GM23248 (cell line): ENCODE results near the gene CELSR1. TPM values are rescaled to one million over a fixed set of nuclear protein-coding genes. Genes with fewer than 3 reads are reported as not detected.

Experiments used
- DNase-seq: peaks from one replicate; pipeline ENCODE4 v3.0.0-alpha.2; 2015
- H2AFZ ChIP-seq: fragments of 200-600 bp; sonication (generic); 2 replicates; pipeline ENCODE4 v1.6.1; 2016; ENCODE audit warnings: antibody characterized with exemption
- H3F3A ChIP-seq: fragments of 200-600 bp; sonication (generic); 2 replicates; pipeline ENCODE4 v1.6.1; 2016; ENCODE audit warnings: mild to moderate bottlenecking, antibody characterized with exemption, mixed run types; ENCODE audit not compliant: insufficient read depth
- H3K27ac ChIP-seq: fragments of 200-600 bp; sonication (generic); 2 replicates; pipeline ENCODE4 v1.5.1; 2016; ENCODE audit warnings: mild to moderate bottlenecking
- H3K27me3 ChIP-seq: fragments of 200-600 bp; sonication (generic); replicated peaks from 2 replicates; pipeline ENCODE4 v1.6.1; 2016; ENCODE audit warnings: mild to moderate bottlenecking; ENCODE audit not compliant: insufficient read depth
- H3K36me3 ChIP-seq: fragments of 200-600 bp; sonication (generic); 2 replicates; pipeline ENCODE4 v1.6.1; 2016; ENCODE audit warnings: low read depth, mild to moderate bottlenecking
- H3K4me1 ChIP-seq: fragments of 200-600 bp; sonication (generic); 2 replicates; pipeline ENCODE4 v1.6.1; 2016; ENCODE audit warnings: mild to moderate bottlenecking; ENCODE audit not compliant: insufficient read depth
- H3K4me2 ChIP-seq: fragments of 200-600 bp; sonication (generic); one replicate; pipeline ENCODE4 v1.6.1; 2016; ENCODE audit warnings: mild to moderate bottlenecking; ENCODE audit not compliant: unreplicated experiment
- H3K4me3 ChIP-seq: fragments of 200-600 bp; sonication (generic); 2 replicates; pipeline ENCODE4 v1.5.1; 2016; ENCODE audit warnings: mild to moderate bottlenecking
- H3K79me2 ChIP-seq: fragments of 200-600 bp; sonication (generic); 2 replicates; pipeline ENCODE4 v1.6.1; 2016; ENCODE audit warnings: mild to moderate bottlenecking; ENCODE audit not compliant: insufficient read depth
- H3K9ac ChIP-seq: fragments of 200-600 bp; sonication (generic); 2 replicates; pipeline ENCODE4 v1.6.1; 2016; ENCODE audit warnings: mild to moderate bottlenecking
- H3K9me2 ChIP-seq: fragments of 200-600 bp; sonication (generic); 2 replicates; pipeline ENCODE4 v1.6.1; 2016; ENCODE audit warnings: mixed run types, mild to moderate bottlenecking, moderate library complexity; ENCODE audit not compliant: insufficient read depth
- H3K9me3 ChIP-seq: fragments of 200-600 bp; sonication (generic); one replicate; pipeline ENCODE4 v1.6.1; 2017; ENCODE audit warnings: low read depth
- H4K20me1 ChIP-seq: fragments of 200-600 bp; sonication (generic); 2 replicates; pipeline ENCODE4 v1.6.0; 2016; ENCODE audit not compliant: insufficient read depth
- EZH2 ChIP-seq: fragments of 200-600 bp; sonication (generic); IDR thresholded peaks from 2 replicates; pipeline ENCODE4 v1.6.1; 2018; ENCODE audit warnings: antibody characterized with exemption, mild to moderate bottlenecking; ENCODE audit not compliant: insufficient read depth, poor library complexity, severe bottlenecking
- EZH2phosphoT487 ChIP-seq: fragments of 200-600 bp; sonication (generic); IDR thresholded peaks from 2 replicates; pipeline ENCODE4 v1.6.1; 2018; ENCODE audit warnings: antibody characterized with exemption, moderate library complexity, mild to moderate bottlenecking, low read depth; ENCODE audit not compliant: insufficient read depth
- WGBS, 2 experiments: methylation state at CpG; one replicate each; pipeline ENCODE4 v1.1.6; 2015 to 2017; ENCODE audit warnings: low lambda C conversion rate in 2 of 2, low coverage in 1 of 2; ENCODE audit errors: missing lambda C conversion rate in 2 of 2; 5-methylcytosine and 5-hydroxymethylcytosine counted together
- in situ Hi-C: fragments of 300-500 bp; cut with MboI; formaldehyde crosslinking; loops from 2 replicates; pipeline ENCODE4 v1.15.0; 2020
- polyA plus RNA-seq: library from polyadenylated mRNA; unstranded; fragments of >200 nt; fragmentation: Nextera tagmentation; extraction: Ambion mirVana; gene quantifications from 2 replicates; pipeline ENCODE4 v1.2.1, GENCODE V29; 2016
- total RNA-seq: library from RNA; depleted of rRNA; stranded (reverse); fragments of >200 nt; shearing (Covaris generic); gene quantifications from 2 replicates; pipeline ENCODE4 v1.2.3, GENCODE V29; 2014

CELSR1 gene
- total and polyA plus RNA-seq, 2 experiments from 2014 or later: 0.23 to 0.54 TPM

DNA sequence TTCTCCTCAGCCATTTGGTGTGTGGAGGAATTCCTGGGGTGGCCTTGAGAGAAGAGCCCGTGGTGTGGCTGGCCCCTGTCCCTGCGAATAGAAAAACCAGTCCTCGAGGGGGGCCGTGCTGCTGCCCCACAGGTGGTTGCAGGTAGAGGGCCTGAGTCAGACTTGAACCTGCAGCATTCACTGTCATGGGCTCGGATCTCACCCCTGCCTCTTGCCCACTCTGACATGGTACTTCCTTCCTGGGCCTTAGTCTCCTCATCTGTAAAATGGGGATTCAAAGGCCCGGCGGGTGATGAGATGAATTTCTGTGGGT, 182.5 kb downstream of the CELSR1 start:
- no peak overlapping the region for H3K4me2 ChIP-seq

DNA sequence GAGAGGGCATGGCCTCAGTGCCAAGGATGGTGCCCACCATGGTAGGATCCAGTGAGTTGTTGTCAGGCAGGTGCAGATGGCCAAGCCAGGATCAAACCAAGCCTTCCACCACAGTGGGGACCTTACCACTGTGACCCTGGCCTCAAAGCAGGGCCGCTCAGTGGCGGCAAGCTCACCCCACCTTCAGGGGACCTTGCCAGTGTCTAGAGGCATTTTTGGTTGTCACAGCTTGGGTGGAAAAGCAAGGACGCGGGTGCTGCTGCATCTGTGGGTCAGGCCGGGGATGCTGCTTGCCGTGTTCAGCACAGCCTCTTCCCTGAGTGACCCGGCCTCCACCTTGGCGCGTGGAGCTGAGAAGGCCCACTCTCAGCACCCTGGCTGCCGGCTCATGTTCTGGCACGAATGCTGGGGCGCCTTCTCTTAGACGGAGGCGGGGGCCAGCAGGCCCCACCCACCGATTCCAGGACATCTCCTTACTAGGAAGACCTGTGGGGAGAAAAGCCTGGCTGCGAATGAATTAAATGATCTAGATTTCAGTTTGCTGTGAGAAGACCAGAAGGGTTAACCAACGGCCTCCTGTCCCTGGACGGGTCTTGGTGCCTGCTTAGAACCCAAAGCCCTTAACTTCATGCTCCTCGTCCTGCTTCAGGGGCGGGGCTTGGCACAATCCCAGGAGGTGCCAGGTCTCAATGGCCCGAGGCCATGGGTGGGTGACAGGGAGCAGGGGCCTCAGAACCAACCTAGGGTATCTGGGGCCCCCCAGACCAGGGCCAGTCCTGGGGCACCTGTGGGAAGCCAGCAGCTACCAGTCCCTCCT, 183.0 kb downstream of the CELSR1 start:
- in situ Hi-C loops: loop anchor here (10.0 kb wide), 1 partner anchor 190 kb away; no protein-coding TSS in a partner anchor
- H3F3A ChIP-seq: no peaks in the 10 kb centered on the region
- no peaks in the 10 kb centered on the region for H4K20me1 ChIP-seq
- no peak overlapping the region for H3K4me3 ChIP-seq
- no peaks in the 10 kb centered on the region for H3K27me3 ChIP-seq
- no peaks in the 10 kb centered on the region; the same call in 1 of the 2 replicates for H3K79me2 ChIP-seq
- WGBS, 2 experiments: 85 to 86% methylated on average over 21 of the region's 21 CpGs
- no peak overlapping the region for H2AFZ ChIP-seq
- H3K9me3 ChIP-seq: no peaks in the 10 kb centered on the region
- peaks cover 6% of the 10 kb centered on the region; the same call in 1 of the 2 replicates for H3K36me3 ChIP-seq
- H3K9ac ChIP-seq: no peak overlapping the region
- no peaks in the 10 kb centered on the region for H3K9me2 ChIP-seq
- DNase-seq: no peak
- no peak overlapping the region for H3K27ac ChIP-seq
- no peak overlapping the region for H3K4me2 ChIP-seq
- TF ChIP-seq EZH2 (no peak), EZH2phosphoT487 (no peak)
- H3K4me1 ChIP-seq: no peaks in the 10 kb centered on the region

More for the DNA sequence above, 182.5 kb downstream of the CELSR1 start:
- Histone ChIP-seq H2AFZ (no peak overlapping the region), H3K4me1 (no peaks in the 10 kb centered on the region), H3K27ac (no peak overlapping the region), H3K9ac (no peak overlapping the region), H4K20me1 (no peaks in the 10 kb centered on the region), H3K36me3 (peaks cover 4% of the 10 kb centered on the region; the same call in 1 of the 2 replicates), H3F3A (no peaks in the 10 kb centered on the region), H3K9me2 (no peaks in the 10 kb centered on the region), H3K4me3 (no peak overlapping the region), H3K79me2 (no peaks in the 10 kb centered on the region; the same call in 1 of the 2 replicates), H3K9me3 (no peaks in the 10 kb centered on the region), H3K27me3 (no peaks in the 10 kb centered on the region)
- DNase-seq: no peak
- TF ChIP-seq EZH2 (no peak), EZH2phosphoT487 (no peak)
- WGBS, 2 experiments: 93 to 96% methylated on average over 7 of the region's 7 CpGs
- in situ Hi-C loops: loop anchor here (10.0 kb wide), 1 partner anchor 190 kb away; no protein-coding TSS in a partner anchor

DNA sequence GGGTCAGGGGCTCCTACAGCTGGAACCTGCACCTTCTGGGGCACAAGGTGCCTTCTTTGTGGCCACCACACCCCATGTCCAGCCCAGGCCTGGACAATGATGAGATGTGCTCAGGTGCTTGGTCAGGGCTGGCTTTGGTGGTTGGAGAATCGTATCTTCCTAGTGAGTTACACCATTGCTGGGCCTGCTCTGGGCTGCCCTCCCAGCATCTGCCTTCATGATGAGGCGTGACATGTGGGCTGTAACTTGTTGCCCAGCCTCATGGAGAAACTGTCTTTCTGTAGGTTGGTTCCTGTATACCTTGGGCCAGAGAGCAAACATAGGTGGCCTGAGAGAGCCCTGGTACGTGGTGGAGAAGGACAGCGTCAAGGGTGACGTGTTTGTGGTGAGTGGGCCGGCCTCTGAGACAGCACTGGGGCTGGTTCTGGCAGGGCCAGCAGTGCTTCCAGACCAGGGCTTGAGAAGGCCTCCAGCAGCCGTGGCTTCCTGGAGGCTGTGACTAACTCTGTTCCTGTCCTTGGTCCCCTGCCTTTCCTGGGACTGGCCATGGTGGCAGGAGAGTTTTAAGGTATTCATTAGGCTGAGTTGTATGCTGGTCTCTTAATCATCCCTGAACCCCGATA, 183.8 kb downstream of the CELSR1 start:
- WGBS, 2 experiments: 91% methylated on average over 8 of the region's 8 CpGs
- H3K9ac ChIP-seq: no peak overlapping the region
- no peaks in the 10 kb centered on the region for H3K9me2 ChIP-seq
- no peak overlapping the region for H3K4me3 ChIP-seq
- H3K79me2 ChIP-seq: no peaks in the 10 kb centered on the region; the same call in 1 of the 2 replicates
- no peak overlapping the region for H2AFZ ChIP-seq
- no peak overlapping the region for H3K27ac ChIP-seq
- in situ Hi-C loops: loop anchor here (10.0 kb wide), 1 partner anchor 191 kb away; no protein-coding TSS in a partner anchor
- H3K27me3 ChIP-seq: no peaks in the 10 kb centered on the region
- no peak for DNase-seq
- no peaks in the 10 kb centered on the region for H3K9me3 ChIP-seq
- no peak for TF ChIP-seq EZH2
- TF ChIP-seq EZH2phosphoT487: no peak
- no peaks in the 10 kb centered on the region for H4K20me1 ChIP-seq
- H3F3A ChIP-seq: no peaks in the 10 kb centered on the region
- peaks cover 7% of the 10 kb centered on the region; the same call in 1 of the 2 replicates for H3K36me3 ChIP-seq
- no peaks in the 10 kb centered on the region for H3K4me1 ChIP-seq
- no peak overlapping the region for H3K4me2 ChIP-seq

DNA sequence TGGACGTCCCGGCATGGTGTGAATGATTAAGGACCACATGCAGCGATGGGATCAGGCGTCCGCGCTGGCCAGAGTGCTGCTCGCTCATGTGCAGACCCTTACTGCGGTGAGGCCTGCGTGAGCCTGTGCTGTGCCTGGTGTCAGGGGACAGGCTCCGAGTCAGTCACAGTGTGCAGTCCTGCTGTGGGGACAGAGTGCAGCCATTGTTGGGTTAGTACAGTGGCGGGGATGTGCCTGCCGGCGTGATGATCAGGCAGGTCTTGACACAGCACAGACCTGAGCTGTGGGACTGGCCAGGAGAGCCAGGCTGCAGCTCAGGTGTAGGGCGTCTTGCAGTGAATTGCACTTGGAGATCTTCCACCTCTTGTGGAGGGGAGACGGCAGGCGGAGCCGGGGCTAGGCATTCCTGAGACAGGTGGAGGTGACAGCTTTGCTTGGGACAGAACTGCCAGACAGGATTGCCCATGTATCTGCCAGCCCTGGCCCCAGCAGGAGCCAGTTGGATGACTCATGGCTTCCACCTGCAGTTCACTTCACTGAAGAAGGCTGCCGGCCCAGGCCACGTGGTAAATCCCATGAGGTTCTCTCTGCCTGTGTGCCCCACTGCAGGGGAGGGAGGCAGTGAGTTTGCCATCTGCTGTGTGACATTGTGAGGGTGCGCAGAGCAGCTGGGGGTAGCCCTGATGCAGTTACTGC, 184.6 kb downstream of the CELSR1 start:
- Histone ChIP-seq H3K27me3 (no peaks in the 10 kb centered on the region), H3K9ac (no peak overlapping the region), H3K27ac (no peak overlapping the region), H3K79me2 (no peaks in the 10 kb centered on the region; the same call in 1 of the 2 replicates), H4K20me1 (no peaks in the 10 kb centered on the region), H3F3A (no peaks in the 10 kb centered on the region), H3K4me1 (no peaks in the 10 kb centered on the region), H3K4me2 (no peak overlapping the region), H3K9me3 (no peaks in the 10 kb centered on the region), H2AFZ (no peak overlapping the region), H3K9me2 (no peaks in the 10 kb centered on the region), H3K36me3 (peaks cover 10% of the 10 kb centered on the region; the same call in 1 of the 2 replicates), H3K4me3 (no peak overlapping the region)
- WGBS, 2 experiments: 92 to 96% methylated on average over 20 of the region's 20 CpGs
- TF ChIP-seq EZH2phosphoT487 (no peak), EZH2 (no peak)
- DNase-seq: no peak
- in situ Hi-C loops: loop anchor here (10.0 kb wide), 1 partner anchor 192 kb away; no protein-coding TSS in a partner anchor
